Hepatocyte (in vitro differentiated cells): ENCODE data around the gene TIGD3. TPM values are rescaled to one million over a fixed set of nuclear protein-coding genes. Genes with fewer than 3 reads are reported as not detected.

Experiments used
- DNase-seq: peaks from one replicate; pipeline ENCODE4 v3.0.0-alpha.2; 2016; ENCODE audit warnings: low spot score
- H2AFZ ChIP-seq: fragments of 200-600 bp; sonication (generic); 2 replicates; pipeline ENCODE4 v1.6.0; 2016; ENCODE audit warnings: antibody characterized with exemption, mild to moderate bottlenecking
- H3K27ac ChIP-seq: fragments of 200-600 bp; sonication (generic); 2 replicates; pipeline ENCODE4 v1.5.1; 2016; ENCODE audit warnings: mild to moderate bottlenecking
- H3K27me3 ChIP-seq: fragments of 200-600 bp; sonication (generic); 2 replicates; pipeline ENCODE4 v1.6.1; 2016
- H3K36me3 ChIP-seq: fragments of 200-600 bp; sonication (generic); replicated peaks from 2 replicates; pipeline ENCODE4 v1.5.1; 2016; ENCODE audit warnings: low read depth; ENCODE audit not compliant: insufficient read depth
- H3K4me1 ChIP-seq: fragments of 200-600 bp; sonication (generic); 2 replicates; pipeline ENCODE4 v1.5.1; 2016; ENCODE audit warnings: mild to moderate bottlenecking, moderate library complexity; ENCODE audit not compliant: insufficient read depth
- H3K4me2 ChIP-seq: fragments of 200-600 bp; sonication (generic); 2 replicates; pipeline ENCODE4 v1.6.0; 2016
- H3K4me3 ChIP-seq: fragments of 200-600 bp; sonication (generic); 2 replicates; pipeline ENCODE4 v1.5.1; 2016; ENCODE audit warnings: mild to moderate bottlenecking
- H3K79me2 ChIP-seq: fragments of 200-600 bp; sonication (generic); 2 replicates; pipeline ENCODE4 v1.6.0; 2017; ENCODE audit warnings: mild to moderate bottlenecking
- H3K9me2 ChIP-seq: fragments of 200-600 bp; sonication (generic); replicated peaks from 2 replicates; pipeline ENCODE4 v1.6.0; 2017; ENCODE audit warnings: mild to moderate bottlenecking; ENCODE audit not compliant: insufficient read depth
- H3K9me3 ChIP-seq: fragments of 200-600 bp; sonication (generic); 2 replicates; pipeline ENCODE4 v1.5.1; 2016; ENCODE audit warnings: low read depth, mild to moderate bottlenecking
- H4K20me1 ChIP-seq: fragments of 200-600 bp; sonication (generic); 2 replicates; pipeline ENCODE4 v1.6.0; 2016; ENCODE audit warnings: mild to moderate bottlenecking; ENCODE audit not compliant: insufficient read depth, poor library complexity, severe bottlenecking
- CTCF ChIP-seq: fragments of 200-600 bp; sonication (generic); IDR thresholded peaks from 2 replicates; pipeline ENCODE4 v1.5.1; 2016; ENCODE audit warnings: antibody characterized with exemption, mild to moderate bottlenecking; ENCODE audit not compliant: poor library complexity
- EZH2 ChIP-seq: fragments of 200-600 bp; sonication (generic); IDR thresholded peaks from 2 replicates; pipeline ENCODE4 v1.6.1; 2016; ENCODE audit warnings: antibody characterized with exemption, mild to moderate bottlenecking, borderline replicate concordance
- EZH2phosphoT487 ChIP-seq: fragments of 200-600 bp; sonication (generic); IDR thresholded peaks from one replicate; pipeline ENCODE4 v1.6.1; 2018; ENCODE audit warnings: antibody characterized with exemption, mild to moderate bottlenecking, low read depth, moderate library complexity; ENCODE audit not compliant: unreplicated experiment, severe bottlenecking
- WGBS: methylation state at CpG from one replicate; pipeline ENCODE4 v1.1.6; 2016; ENCODE audit warnings: low lambda C conversion rate; ENCODE audit errors: missing lambda C conversion rate; 5-methylcytosine and 5-hydroxymethylcytosine counted together
- polyA plus RNA-seq: library from polyadenylated mRNA; unstranded; fragments of >200 nt; fragmentation: Nextera tagmentation; extraction: Ambion mirVana; gene quantifications from 2 replicates; pipeline ENCODE4 v1.2.1, GENCODE V29; 2016
- total RNA-seq: library from RNA; depleted of rRNA; stranded (reverse); fragments of >200 nt; gene quantifications from 2 replicates; pipeline ENCODE4 v1.2.3, GENCODE V29; 2014

TIGD3 gene
- total and polyA plus RNA-seq, 2 experiments from 2014 or later, result 1.7 to 2.0 TPM

GRCh38 chr11:65320386-65321075 is 34.0 kb upstream of the TIGD3 start:
- peaks cover 68% of the 10 kb centered on the region for H3K79me2 ChIP-seq

DNA sequence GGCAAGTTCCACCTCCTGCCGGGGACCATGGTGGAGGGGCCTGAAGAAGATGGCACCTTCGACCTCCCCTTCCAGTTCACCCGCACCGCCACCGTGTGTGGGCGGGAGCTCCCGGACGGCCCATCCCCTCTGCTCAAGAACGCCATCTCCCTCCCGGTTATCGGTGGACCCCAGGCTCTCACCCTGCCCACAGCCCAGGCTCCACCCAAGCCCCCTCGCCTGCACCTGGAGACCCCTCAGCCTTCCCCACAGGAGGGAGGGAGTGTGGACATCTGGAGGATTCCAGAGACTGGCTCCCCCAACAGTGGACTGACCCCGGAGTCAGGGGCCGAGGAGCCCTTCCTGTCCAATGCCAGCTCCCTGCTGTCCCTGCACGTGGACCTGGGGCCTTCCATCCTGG is 33.5 kb upstream of the TIGD3 start:
- no peak overlapping the region for H3K4me3 ChIP-seq
- H3K4me1 ChIP-seq, result peaks cover 11% of the 10 kb centered on the region
- H3K9me2 ChIP-seq, result no peaks in the 10 kb centered on the region
- DNase-seq, result no peak
- TF ChIP-seq EZH2phosphoT487 (no peak), EZH2 (no peak)
- H3K9me3 ChIP-seq, result no peaks in the 10 kb centered on the region
- WGBS, result 98% methylated on average over 14 of the region's 15 CpGs
- H3K27ac ChIP-seq, result no peak overlapping the region
- peaks cover 55% of the 10 kb centered on the region for H4K20me1 ChIP-seq
- H3K27me3 ChIP-seq, result no peaks in the 10 kb centered on the region
- no peaks in the 10 kb centered on the region for H3K36me3 ChIP-seq
- H2AFZ ChIP-seq, result no peak overlapping the region
- peaks cover 63% of the 10 kb centered on the region for H3K79me2 ChIP-seq
- no peak overlapping the region for H3K4me2 ChIP-seq

More at GRCh38 chr11:65320386-65321075, 34.0 kb upstream of the TIGD3 start:
- H3K36me3 ChIP-seq, result no peaks in the 10 kb centered on the region
- H3K4me2 ChIP-seq, result no peak overlapping the region
- H3K27me3 ChIP-seq, result no peaks in the 10 kb centered on the region
- H3K27ac ChIP-seq, result no peak overlapping the region
- H3K9me3 ChIP-seq, result no peaks in the 10 kb centered on the region
- H3K4me1 ChIP-seq, result peaks cover 11% of the 10 kb centered on the region
- 92% methylated on average over 22 of the region's 22 CpGs for WGBS
- H3K9me2 ChIP-seq, result no peaks in the 10 kb centered on the region
- no peak for DNase-seq
- no peak overlapping the region for H3K4me3 ChIP-seq
- H4K20me1 ChIP-seq, result peaks cover 59% of the 10 kb centered on the region
- TF ChIP-seq CTCF (no peak), EZH2 (no peak), EZH2phosphoT487 (no peak)
- H2AFZ ChIP-seq, result no peak overlapping the region

GRCh38 chr11:65321828-65322485 is 32.6 kb upstream of the TIGD3 start:
- peaks cover 50% of the 10 kb centered on the region for H4K20me1 ChIP-seq
- peak overlapping the region; percentile 5 for H3K27ac ChIP-seq
- no peaks in the 10 kb centered on the region for H3K9me2 ChIP-seq
- 78% methylated on average over 13 of the region's 13 CpGs for WGBS
- H3K4me2 ChIP-seq, result no peak overlapping the region
- H3K27me3 ChIP-seq, result no peaks in the 10 kb centered on the region
- no peak overlapping the region for H3K4me3 ChIP-seq
- DNase-seq, result no peak
- TF ChIP-seq EZH2phosphoT487, result no peak
- H2AFZ ChIP-seq, result no peak overlapping the region
- no peaks in the 10 kb centered on the region for H3K36me3 ChIP-seq
- peaks cover 4% of the 10 kb centered on the region for H3K4me1 ChIP-seq
- no peaks in the 10 kb centered on the region for H3K9me3 ChIP-seq
- H3K79me2 ChIP-seq, result peaks cover 54% of the 10 kb centered on the region

DNA sequence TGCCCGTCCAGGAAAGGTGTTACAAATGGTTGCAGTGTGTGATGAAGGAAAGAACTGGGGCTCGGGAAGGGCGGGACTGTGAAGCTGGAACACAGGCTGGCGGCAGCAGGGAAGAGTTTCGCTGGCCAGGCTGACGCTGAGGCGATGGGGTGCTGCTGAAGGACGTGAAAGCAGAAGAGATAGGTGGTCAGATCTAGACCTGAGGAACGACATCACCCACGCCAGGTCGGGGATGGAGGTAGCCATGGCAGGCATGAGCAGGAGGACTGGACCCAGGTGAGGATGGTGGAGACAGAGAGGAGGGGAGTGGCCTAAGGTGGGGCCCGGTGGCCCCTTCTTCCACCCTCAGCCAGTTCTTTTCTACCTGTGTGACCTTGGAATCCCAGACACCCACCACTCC is 30.7 kb upstream of the TIGD3 start:
- Histone ChIP-seq H3K27ac (no peak overlapping the region), H3K4me1 (peaks cover 3% of the 10 kb centered on the region), H4K20me1 (peaks cover 40% of the 10 kb centered on the region), H3K36me3 (no peaks in the 10 kb centered on the region), H2AFZ (no peak overlapping the region), H3K79me2 (peaks cover 36% of the 10 kb centered on the region), H3K27me3 (no peaks in the 10 kb centered on the region), H3K9me3 (no peaks in the 10 kb centered on the region), H3K4me2 (no peak overlapping the region), H3K4me3 (no peak overlapping the region), H3K9me2 (no peaks in the 10 kb centered on the region)
- DNase-seq, result no peak
- TF ChIP-seq EZH2, result no peak
- no peak for TF ChIP-seq CTCF
- no peak for TF ChIP-seq EZH2phosphoT487
- WGBS, result 88% methylated on average over 12 of the region's 12 CpGs
